Upper lobe of left lung (tissue), 6 donors: ENCODE measurements around the gene USP48. TPM values are rescaled to one million over a fixed set of nuclear protein-coding genes. Genes with fewer than 3 reads are reported as not detected.

Experiments used
- ATAC-seq, 2 donors: fragments of 200-7000 bp; cut with Tn5 transposase; one replicate each; pipeline ENCODE4 v1.9.1; 2022; ENCODE audit warnings: mild to moderate bottlenecking in 2 of 2, moderate library complexity in 2 of 2; ENCODE audit not compliant: low FRiP score in 2 of 2
- DNase-seq, 2 donors: peaks; one replicate each; pipeline ENCODE4 v3.0.0-alpha.2; 2019 to 2020
- H3K27ac ChIP-seq, 4 donors: fragments of 200-600 bp; sonication (generic); one replicate each; pipeline ENCODE4 v1.5.1; 2016 to 2019
- H3K27me3 ChIP-seq, 4 donors: fragments of 200-600 bp; sonication (generic); one replicate each; pipeline ENCODE4 v1.5.1; 2017 to 2019
- H3K36me3 ChIP-seq, 4 donors: fragments of 200-600 bp; sonication (generic); one replicate each; pipeline ENCODE4 v1.5.1; 2016 to 2019
- H3K4me1 ChIP-seq, 4 donors: fragments of 200-600 bp; sonication (generic); one replicate each; pipeline ENCODE4 v1.5.1; 2018 to 2019
- H3K4me3 ChIP-seq, 4 donors: fragments of 200-600 bp; sonication (generic); one replicate each; pipeline ENCODE4 v1.5.1; 2017 to 2019; ENCODE audit warnings: mild to moderate bottlenecking in 2 of 4, moderate library complexity in 1 of 4
- H3K9me3 ChIP-seq, 4 donors: fragments of 200-600 bp; sonication (generic); one replicate each; pipeline ENCODE4 v1.5.1; 2018 to 2019
- CTCF ChIP-seq, 6 experiments: fragments of 450-650 bp in 4 of 6; fragments of 200-600 bp in 2 of 6; sonication (generic) in 2 of 6; IDR thresholded peaks; one replicate each; pipeline ENCODE4 v1.5.1; 2016 to 2019; ENCODE audit warnings: antibody characterized with exemption in 6 of 6
- EP300 ChIP-seq, 4 donors: sonication (generic); formaldehyde crosslinking; IDR thresholded peaks; one replicate each; pipeline ENCODE4 v1.5.1; 2017; ENCODE audit warnings: antibody characterized with exemption in 4 of 4, control low read depth in 2 of 4
- POLR2A ChIP-seq, 4 donors: fragments of 450-650 bp; IDR thresholded peaks; one replicate each; pipeline ENCODE4 v1.5.1; 2016 to 2017; ENCODE audit warnings: antibody characterized with exemption in 4 of 4, mild to moderate bottlenecking in 2 of 4
- POLR2AphosphoS5 ChIP-seq, 2 donors: sonication (generic); formaldehyde crosslinking; IDR thresholded peaks; one replicate each; pipeline ENCODE4 v1.5.1; 2017; ENCODE audit warnings: antibody characterized with exemption in 2 of 2
- WGBS, 2 donors: methylation state at CpG; one replicate each; pipeline ENCODE4 v1.1.5; 2017 to 2018; 5-methylcytosine and 5-hydroxymethylcytosine counted together
- total RNA-seq, 6 donors: library from RNA; depleted of rRNA in 4 of 6; stranded (reverse); fragments of >200 nt in 4 of 6; gene quantifications; one replicate each; pipeline versions ENCODE4 v1.1.0 to v1.2.1, GENCODE V29; 2016 to 2021
- donor health status: DM: no; HTN: no; CAD: no; lungs with moderate emphysema.
- donor health status: DM: no; HTN: yes; CAD: no; lungs with severe emphysema.

USP48 gene
- total RNA-seq, 6 donors from 2014 or later = 39.1 to 173 (median 53.4) TPM

GRCh38 chr1:21700094-21700493 lies 82.9 kb downstream of the USP48 start:
- H3K4me3 ChIP-seq = no peak overlapping the region
- ATAC-seq = no peak
- no peak for DNase-seq
- H3K4me1 ChIP-seq = no peaks in the 10 kb centered on the region
- WGBS, 2 donors = 81 to 82% methylated on average over 4 of the region's 4 CpGs
- H3K9me3 ChIP-seq = no peaks in the 10 kb centered on the region
- no peak for TF ChIP-seq EP300 (IDR thresholded peaks at IDR 0.05)
- no peak for TF ChIP-seq CTCF (IDR thresholded peaks at IDR 0.05)
- TF ChIP-seq POLR2A (IDR thresholded peaks at IDR 0.05) = no peak
- TF ChIP-seq POLR2AphosphoS5 (IDR thresholded peaks at IDR 0.05) = no peak
- H3K36me3 ChIP-seq = peaks cover 7 to 90% (median 37%) of the 10 kb centered on the region in 4 donors
- no peak overlapping the region for H3K27ac ChIP-seq
- H3K27me3 ChIP-seq = no peaks in the 10 kb centered on the region

GRCh38 chr1:21696931-21697330 lies 86.0 kb downstream of the USP48 start:
- peaks cover 12 to 90% (median 46%) of the 10 kb centered on the region in 4 donors for H3K36me3 ChIP-seq
- no peak overlapping the region for H3K4me3 ChIP-seq
- ATAC-seq = no peak
- TF ChIP-seq POLR2A (IDR thresholded peaks at IDR 0.05) = no peak
- no peaks in the 10 kb centered on the region for H3K4me1 ChIP-seq
- 91 to 94% methylated on average over 6 of the region's 6 CpGs for WGBS, 2 donors
- no peak for DNase-seq
- H3K27ac ChIP-seq = no peak overlapping the region
- H3K27me3 ChIP-seq = no peaks in the 10 kb centered on the region
- no peaks in the 10 kb centered on the region for H3K9me3 ChIP-seq

- DNase-seq = no peak
- H3K4me1 ChIP-seq = no peaks in the 10 kb centered on the region
- ATAC-seq = no peak
- H3K36me3 ChIP-seq = peaks cover 6 to 95% (median 42%) of the 10 kb centered on the region in 4 donors
- no peak overlapping the region for H3K4me3 ChIP-seq
- H3K27ac ChIP-seq = no peak overlapping the region
- TF ChIP-seq POLR2AphosphoS5 (IDR thresholded peaks at IDR 0.05) (no peak), POLR2A (IDR thresholded peaks at IDR 0.05) (no peak)
- no peaks in the 10 kb centered on the region for H3K27me3 ChIP-seq
- H3K9me3 ChIP-seq = no peaks in the 10 kb centered on the region
Observed at GRCh38 chr1:21693732-21694131, 89.2 kb downstream of the USP48 start.

GRCh38 chr1:21691739-21692138 lies 91.2 kb downstream of the USP48 start:
- no peak overlapping the region for H3K4me3 ChIP-seq
- no peaks in the 10 kb centered on the region for H3K27me3 ChIP-seq
- H3K27ac ChIP-seq = no peak overlapping the region
- peaks cover 6 to 97% (median 50%) of the 10 kb centered on the region in 4 donors for H3K36me3 ChIP-seq
- H3K4me1 ChIP-seq = no peaks in the 10 kb centered on the region
- DNase-seq = no peak
- TF ChIP-seq CTCF (IDR thresholded peaks at IDR 0.05) (no peak), POLR2A (IDR thresholded peaks at IDR 0.05) (no peak)
- WGBS, 2 donors = 73 to 82% methylated on average over 3 of the region's 3 CpGs
- no peaks in the 10 kb centered on the region for H3K9me3 ChIP-seq
- no peak for ATAC-seq

- Histone ChIP-seq H3K9me3 (no peaks in the 10 kb centered on the region), H3K4me1 (no peaks in the 10 kb centered on the region), H3K27me3 (no peaks in the 10 kb centered on the region), H3K4me3 (no peak overlapping the region), H3K36me3 (peaks cover 5 to 99% (median 47%) of the 10 kb centered on the region in 4 donors), H3K27ac (no peak overlapping the region)
- no peak for ATAC-seq
- DNase-seq = no peak
- no peak for TF ChIP-seq POLR2A (IDR thresholded peaks at IDR 0.05)
- TF ChIP-seq CTCF (IDR thresholded peaks at IDR 0.05) = no peak
- WGBS, 2 donors = 86 to 87% methylated on average over 6 of the region's 6 CpGs
Observed at GRCh38 chr1:21689661-21690372, 93.1 kb downstream of the USP48 start.

- ATAC-seq (no peak), DNase-seq (no peak)
- Histone ChIP-seq H3K36me3 (peaks cover 0 to 98% (median 31%) of the 10 kb centered on the region in 4 donors), H3K9me3 (no peaks in the 10 kb centered on the region), H3K27me3 (no peaks in the 10 kb centered on the region), H3K4me1 (no peaks in the 10 kb centered on the region), H3K27ac (no peak overlapping the region), H3K4me3 (no peak overlapping the region)
- 97 to 98% methylated on average over 2 of the region's 2 CpGs for WGBS, 2 donors
- TF ChIP-seq POLR2A (IDR thresholded peaks at IDR 0.05) (no peak), CTCF (IDR thresholded peaks at IDR 0.05) (no peak), POLR2AphosphoS5 (IDR thresholded peaks at IDR 0.05) (no peak), EP300 (IDR thresholded peaks at IDR 0.05) (no peak)
Observed at GRCh38 chr1:21687081-21687529, 95.8 kb downstream of the USP48 start.
